NCI-H128 (cell line): ENCODE measurements around the gene RAPGEF4.

Experiments used
- DNase-seq: peaks from one replicate; lab custom pipeline; 2025; ENCODE audit not compliant: unreplicated experiment; lab: John Stamatoyannopoulos, UW

The RAPGEF4 gene

GRCh38 chr2:172821370-172822338 lies 86.0 kb downstream of the RAPGEF4 start:
- DNase-seq: no peak

GRCh38 chr2:172822585-172822984 lies 86.9 kb downstream of the RAPGEF4 start:
- DNase-seq: no peak

- no peak for DNase-seq
Measured at GRCh38 chr2:172823261-172823850, 87.7 kb downstream of the RAPGEF4 start.

- DNase-seq: no peak
Measured at GRCh38 chr2:172826522-172826921, 90.9 kb downstream of the RAPGEF4 start.

GRCh38 chr2:172829229-172829628 lies 93.6 kb downstream of the RAPGEF4 start:
- DNase-seq: no peak

GRCh38 chr2:172830482-172830881 lies 94.8 kb downstream of the RAPGEF4 start:
- DNase-seq: no peak

- DNase-seq: no peak
Measured at GRCh38 chr2:172833898-172834297, 98.3 kb downstream of the RAPGEF4 start.

- peak; percentile 47 for DNase-seq
Measured at GRCh38 chr2:172834881-172835280, 99.2 kb downstream of the RAPGEF4 start.

- no peak for DNase-seq
Measured at GRCh38 chr2:172836347-172836821, 100.7 kb downstream of the RAPGEF4 start.

- no peak for DNase-seq
Measured at GRCh38 chr2:172836827-172837226, 101.2 kb downstream of the RAPGEF4 start.

- no peak for DNase-seq
Measured at GRCh38 chr2:172839446-172839845, 103.8 kb downstream of the RAPGEF4 start.

- no peak for DNase-seq
Measured at GRCh38 chr2:172842511-172843265, 107.0 kb downstream of the RAPGEF4 start.

GRCh38 chr2:172843266-172843582 lies 107.6 kb downstream of the RAPGEF4 start:
- no peak for DNase-seq

GRCh38 chr2:172843902-172844715 lies 108.5 kb downstream of the RAPGEF4 start:
- no peak for DNase-seq

- no peak for DNase-seq
Measured at GRCh38 chr2:172845028-172845630, 109.5 kb downstream of the RAPGEF4 start.

- DNase-seq: no peak
Measured at GRCh38 chr2:172846551-172846950, 110.9 kb downstream of the RAPGEF4 start.

GRCh38 chr2:172847188-172847587 lies 111.5 kb downstream of the RAPGEF4 start:
- no peak for DNase-seq

GRCh38 chr2:172848519-172848918 lies 112.9 kb downstream of the RAPGEF4 start:
- DNase-seq: no peak

GRCh38 chr2:172849519-172850217 lies 114.0 kb downstream of the RAPGEF4 start:
- no peak for DNase-seq

- DNase-seq: no peak
Measured at GRCh38 chr2:172855588-172855987, 119.9 kb downstream of the RAPGEF4 start.
